SW 1271 (cell line): ENCODE data around the gene MCTP1.

Experiments used
- DNase-seq, 2 experiments: peaks; one replicate each; lab custom pipeline; 2025; lab: John Stamatoyannopoulos, UW

The MCTP1 gene

GRCh38 chr5:95114902-95115301, 170.0 kb downstream of the MCTP1 start:
- no peak for DNase-seq

- no peak for DNase-seq
These were observed 170.6 kb downstream of the MCTP1 start for GRCh38 chr5:95114305-95114704.

GRCh38 chr5:95113489-95113888, 171.4 kb downstream of the MCTP1 start:
- no peak for DNase-seq

- no peak for DNase-seq
These were observed 173.8 kb downstream of the MCTP1 start for GRCh38 chr5:95111141-95111540.

- DNase-seq = no peak
These were observed 174.8 kb downstream of the MCTP1 start for GRCh38 chr5:95110118-95110517.

- no peak for DNase-seq
These were observed 177.8 kb downstream of the MCTP1 start for GRCh38 chr5:95107138-95107537.

GRCh38 chr5:95105638-95106037, 179.3 kb downstream of the MCTP1 start:
- no peak for DNase-seq

- no peak for DNase-seq
These were observed 182.2 kb downstream of the MCTP1 start for GRCh38 chr5:95102687-95103086.

- no peak for DNase-seq
These were observed 182.8 kb downstream of the MCTP1 start for GRCh38 chr5:95102080-95102479.

- no peak for DNase-seq
These were observed 184.3 kb downstream of the MCTP1 start for GRCh38 chr5:95100551-95100950.

- no peak for DNase-seq
These were observed 186.9 kb downstream of the MCTP1 start for GRCh38 chr5:95098012-95098411.

GRCh38 chr5:95093211-95093610, 191.7 kb downstream of the MCTP1 start:
- DNase-seq = no peak

- no peak for DNase-seq
These were observed 194.1 kb downstream of the MCTP1 start for GRCh38 chr5:95090774-95091173.

GRCh38 chr5:95087816-95088317, 197.0 kb downstream of the MCTP1 start:
- no peak for DNase-seq

- DNase-seq = no peak
These were observed 197.7 kb downstream of the MCTP1 start for GRCh38 chr5:95086927-95087815.

- DNase-seq = no peak
These were observed 200.1 kb downstream of the MCTP1 start for GRCh38 chr5:95084757-95085156.

- DNase-seq = no peak
These were observed 201.3 kb downstream of the MCTP1 start for GRCh38 chr5:95083606-95084005.

GRCh38 chr5:95081982-95082381, 202.9 kb downstream of the MCTP1 start:
- peak in 1 of 2 experiments; percentile 71 for DNase-seq

GRCh38 chr5:95081500-95081960, 203.4 kb downstream of the MCTP1 start:
- DNase-seq = peak; percentile 83 to 95

GRCh38 chr5:95080441-95080840, 204.5 kb downstream of the MCTP1 start:
- no peak for DNase-seq

- DNase-seq = no peak
These were observed 204.9 kb downstream of the MCTP1 start for GRCh38 chr5:95080030-95080429.

- no peak for DNase-seq
These were observed 206.0 kb downstream of the MCTP1 start for GRCh38 chr5:95078868-95079267.

GRCh38 chr5:95076395-95077185, 208.3 kb downstream of the MCTP1 start:
- no peak for DNase-seq
